ENCODE results near the gene KCNMB1.

Gene KCNMB1

GRCh38 chr5:170341545-170341944 lies 47.6 kb downstream of the KCNMB1 start:
- Histone ChIP-seq H3K27me3 (ENCODE audit: insufficient read depth, poor library complexity, severe bottlenecking) (no peaks in the 10 kb centered on the region), H3K4me3 (replicated peaks; ENCODE audit: insufficient read depth, low read length) (no peak overlapping the region), H3K27ac (replicated peaks) (no peak overlapping the region)
- TF ChIP-seq SPI1 (IDR thresholded peaks at IDR 0.05; ENCODE audit: borderline replicate concordance, low read depth) (no peak), CTCF (IDR thresholded peaks at IDR 0.05; ENCODE audit: insufficient read depth, low read length) (no peak), GABPA (IDR thresholded peaks at IDR 0.05; ENCODE audit: low read depth) (no peak), REST (IDR thresholded peaks at IDR 0.05; ENCODE audit: insufficient replicate concordance, low read depth) (no peak), POLR2AphosphoS5 (IDR thresholded peaks at IDR 0.05; ENCODE audit: low read depth) (no peak)
- no peak for DNase-seq (ENCODE audit: low read depth in 1 of 2, low spot score in 1 of 2)

- no peak overlapping the region for H3K27ac ChIP-seq (replicated peaks)
- no peak overlapping the region for H3K4me3 ChIP-seq (replicated peaks; ENCODE audit: insufficient read depth, low read length)
- no peak for DNase-seq (ENCODE audit: low read depth in 1 of 2, low spot score in 1 of 2)
- TF ChIP-seq REST (IDR thresholded peaks at IDR 0.05; ENCODE audit: insufficient replicate concordance, low read depth) (no peak), POLR2AphosphoS5 (IDR thresholded peaks at IDR 0.05; ENCODE audit: low read depth) (no peak), SPI1 (IDR thresholded peaks at IDR 0.05; ENCODE audit: borderline replicate concordance, low read depth) (no peak), GABPA (IDR thresholded peaks at IDR 0.05; ENCODE audit: low read depth) (no peak), CTCF (IDR thresholded peaks at IDR 0.05; ENCODE audit: insufficient read depth, low read length) (no peak)
- H3K27me3 ChIP-seq (ENCODE audit: insufficient read depth, poor library complexity, severe bottlenecking) = no peaks in the 10 kb centered on the region
Observed at GRCh38 chr5:170339780-170340167, 49.4 kb downstream of the KCNMB1 start.

GRCh38 chr5:170338933-170339779 lies 50.0 kb downstream of the KCNMB1 start:
- DNase-seq (ENCODE audit: low read depth in 1 of 2, low spot score in 1 of 2) = peak in 1 of 2 experiments; percentile 68
- Histone ChIP-seq H3K4me3 (replicated peaks; ENCODE audit: insufficient read depth, low read length) (no peak overlapping the region), H3K27me3 (ENCODE audit: insufficient read depth, poor library complexity, severe bottlenecking) (no peaks in the 10 kb centered on the region), H3K27ac (replicated peaks) (no peak overlapping the region)
- no peak for TF ChIP-seq GABPA (IDR thresholded peaks at IDR 0.05; ENCODE audit: low read depth)
- peak; percentile 98 for TF ChIP-seq SPI1 (IDR thresholded peaks at IDR 0.05; ENCODE audit: borderline replicate concordance, low read depth)
- TF ChIP-seq CTCF (IDR thresholded peaks at IDR 0.05; ENCODE audit: insufficient read depth, low read length) = peak; percentile 47
